ENCODE data around the gene TOPBP1. TPM values are rescaled to one million over a fixed set of nuclear protein-coding genes. Genes with fewer than 3 reads are reported as not detected.

Gene TOPBP1
- total and polyA plus RNA-seq, 2 donors from 2014 or later, result 4.8 to 15.2 TPM

DNA sequence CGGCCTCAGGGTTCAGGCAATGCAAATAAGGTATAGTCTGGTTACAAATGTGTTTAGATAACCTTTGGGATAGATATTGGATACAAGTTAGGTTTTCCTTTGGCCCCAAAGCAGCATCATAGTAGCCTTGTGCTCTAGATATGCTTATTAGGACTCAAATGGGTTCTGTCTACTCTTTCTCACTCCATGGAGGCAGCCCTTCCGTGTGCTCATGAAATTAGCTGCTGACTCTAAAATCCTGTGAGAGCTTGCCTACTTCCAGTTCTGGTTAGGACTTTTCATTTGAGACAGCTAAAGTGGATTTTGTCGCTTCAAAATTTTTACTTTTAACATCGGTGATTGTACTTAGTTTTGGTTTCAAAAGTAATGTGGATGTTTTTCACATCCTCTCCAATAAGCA lies 86.7 kb downstream of the TOPBP1 start:
- intact Hi-C loops (cut with DNase I), result no loop called here
- H3K9me3 ChIP-seq (ENCODE audit: control insufficient read depth in 2 of 3, insufficient read depth in 1 of 3, low read length in 3 of 3), result no peaks in the 10 kb centered on the region
- peaks cover 0 to 19% (median 17%) of the 10 kb centered on the region in 3 donors for H3K4me1 ChIP-seq (ENCODE audit: control insufficient read depth in 2 of 3, insufficient read depth in 2 of 3, low read depth in 1 of 3, low read length in 3 of 3)
- DNase-seq, result peak in 2 of 5 donors; percentile 13 to 16
- H3K27ac ChIP-seq (ENCODE audit: low read depth in 2 of 2, low read length in 2 of 2), result peak overlapping the region; percentile 95
- peak overlapping the region; percentile 76 to 97 (median 92) for H3K9ac ChIP-seq (ENCODE audit: low read length in 3 of 3)
- H3K36me3 ChIP-seq (ENCODE audit: control insufficient read depth in 2 of 3, insufficient read depth in 3 of 3, low read length in 3 of 3), result peaks cover 2 to 9% (median 6%) of the 10 kb centered on the region in 3 donors
- peak overlapping the region; percentile 83 to 95 (median 91) for H3K4me3 ChIP-seq (ENCODE audit: low read length in 3 of 3)
- TF ChIP-seq CTCF (IDR thresholded peaks at IDR 0.05; ENCODE audit: borderline replicate concordance, extremely low read depth, insufficient read depth), result no peak
- H3K27me3 ChIP-seq (ENCODE audit: control insufficient read depth, insufficient read depth, low read length), result no peaks in the 10 kb centered on the region
- FAIRE-seq, result no peak

- TF ChIP-seq CTCF (IDR thresholded peaks at IDR 0.05; ENCODE audit: borderline replicate concordance, extremely low read depth, insufficient read depth), result peak; percentile 6
- Histone ChIP-seq H3K9me3 (ENCODE audit: control insufficient read depth in 2 of 3, insufficient read depth in 1 of 3, low read length in 3 of 3) (no peaks in the 10 kb centered on the region), H3K27ac (ENCODE audit: low read depth in 2 of 2, low read length in 2 of 2) (peak overlapping the region; percentile 95), H3K27me3 (ENCODE audit: control insufficient read depth, insufficient read depth, low read length) (no peaks in the 10 kb centered on the region), H3K4me1 (ENCODE audit: control insufficient read depth in 2 of 3, insufficient read depth in 2 of 3, low read depth in 1 of 3, low read length in 3 of 3) (peaks cover 0 to 21% (median 19%) of the 10 kb centered on the region in 3 donors), H3K9ac (ENCODE audit: low read length in 3 of 3) (peak overlapping the region; percentile 76 to 97 (median 92)), H3K36me3 (ENCODE audit: control insufficient read depth in 2 of 3, insufficient read depth in 3 of 3, low read length in 3 of 3) (peaks cover 2 to 9% (median 6%) of the 10 kb centered on the region in 3 donors), H3K4me3 (ENCODE audit: low read length in 3 of 3) (peak overlapping the region; percentile 83 to 95 (median 91))
- FAIRE-seq, result no peak
- peak; percentile 70 to 93 (median 85) for DNase-seq
- intact Hi-C loops (cut with DNase I), result no loop called here
These were observed 87.4 kb downstream of the TOPBP1 start for GRCh38 chr3:133574260-133574881.

GRCh38 chr3:133573629-133574194 lies 88.0 kb downstream of the TOPBP1 start, which contains the start of gene CDV3:
CDV3 (plus strand) TSS chr3:133573686; CDS start chr3:133574045, 359 bp downstream.
- FAIRE-seq, result no peak
- Histone ChIP-seq H3K9ac (ENCODE audit: low read length in 3 of 3) (peak within 1 kb of the TSS; percentile 76 to 97 (median 92)), H3K9me3 (ENCODE audit: control insufficient read depth in 2 of 3, insufficient read depth in 1 of 3, low read length in 3 of 3) (no peaks in the 10 kb centered on the region), H3K27me3 (ENCODE audit: control insufficient read depth, insufficient read depth, low read length) (no peaks in the 10 kb centered on the region), H3K4me1 (ENCODE audit: control insufficient read depth in 2 of 3, insufficient read depth in 2 of 3, low read depth in 1 of 3, low read length in 3 of 3) (peaks cover 0 to 19% (median 18%) of the 10 kb centered on the region in 3 donors), H3K36me3 (ENCODE audit: control insufficient read depth in 2 of 3, insufficient read depth in 3 of 3, low read length in 3 of 3) (peaks cover 0 to 9% (median 5%) of the 10 kb centered on the region in 3 donors), H3K27ac (ENCODE audit: low read depth in 2 of 2, low read length in 2 of 2) (peak within 1 kb of the TSS; percentile 95), H3K4me3 (ENCODE audit: low read length in 3 of 3) (peak within 1 kb of the TSS; percentile 83 to 95 (median 91))
- peak in 1 of 5 donors; percentile 89 for DNase-seq
- intact Hi-C loops (cut with DNase I), result no loop called here
- TF ChIP-seq CTCF (IDR thresholded peaks at IDR 0.05; ENCODE audit: borderline replicate concordance, extremely low read depth, insufficient read depth), result no peak
